Fibroblast of skin of right biceps (primary cell): ENCODE data around the gene OR7C2.

Experiments
- DNase-seq: peaks from one replicate; pipeline ENCODE4 v3.0.0-alpha.2; 2013

OR7C2 gene

GRCh38 chr19:14979476-14980255 is 38.4 kb downstream of the OR7C2 start, which contains the start of gene SLC1A6:
Gene SLC1A6, minus strand, starts transcription at chr19:14979864. Its CDS starts 6,954 bp downstream, at chr19:14972910.
- DNase-seq = no peak

- DNase-seq = no peak
Measured at GRCh38 chr19:14985133-14985532, 43.8 kb downstream of the OR7C2 start.
